NCI-H524 (cell line): Measurements from ENCODE around the gene MAN2A2.
"Not testable (repeated sequence)": the region's sequence is repeated elsewhere in the genome, so short reads cannot be mapped to it uniquely, and the experiment has no call there.

Experiments
- DNase-seq, 2 experiments: peaks; one replicate each; lab custom pipeline; 2025; lab: John Stamatoyannopoulos, UW

The MAN2A2 gene

GRCh38 chr15:90918034-90918788 lies 15.1 kb downstream of the MAN2A2 start:
- no peak for DNase-seq

GRCh38 chr15:90918835-90919234 lies 15.7 kb downstream of the MAN2A2 start:
- no peak for DNase-seq

DNA sequence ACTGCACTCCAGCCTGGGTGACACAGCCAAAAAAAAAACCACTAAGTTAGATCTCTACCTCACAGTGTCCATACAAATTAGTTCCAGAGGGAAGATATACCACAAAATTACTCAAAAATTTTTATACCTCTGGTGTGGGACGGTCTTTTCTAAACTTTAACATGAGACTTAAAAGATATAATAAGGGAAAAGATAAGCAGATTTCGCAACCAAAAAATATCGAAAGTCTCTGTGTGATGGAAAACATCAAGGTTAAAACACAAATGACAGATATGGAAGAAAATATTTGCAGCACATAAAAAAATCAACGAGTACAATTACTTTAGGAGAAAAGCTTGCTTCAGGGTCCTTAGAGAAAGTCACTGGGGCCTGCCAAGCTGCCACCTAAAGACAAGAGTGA lies 18.8 kb downstream of the MAN2A2 start:
- DNase-seq, result no peak

DNA sequence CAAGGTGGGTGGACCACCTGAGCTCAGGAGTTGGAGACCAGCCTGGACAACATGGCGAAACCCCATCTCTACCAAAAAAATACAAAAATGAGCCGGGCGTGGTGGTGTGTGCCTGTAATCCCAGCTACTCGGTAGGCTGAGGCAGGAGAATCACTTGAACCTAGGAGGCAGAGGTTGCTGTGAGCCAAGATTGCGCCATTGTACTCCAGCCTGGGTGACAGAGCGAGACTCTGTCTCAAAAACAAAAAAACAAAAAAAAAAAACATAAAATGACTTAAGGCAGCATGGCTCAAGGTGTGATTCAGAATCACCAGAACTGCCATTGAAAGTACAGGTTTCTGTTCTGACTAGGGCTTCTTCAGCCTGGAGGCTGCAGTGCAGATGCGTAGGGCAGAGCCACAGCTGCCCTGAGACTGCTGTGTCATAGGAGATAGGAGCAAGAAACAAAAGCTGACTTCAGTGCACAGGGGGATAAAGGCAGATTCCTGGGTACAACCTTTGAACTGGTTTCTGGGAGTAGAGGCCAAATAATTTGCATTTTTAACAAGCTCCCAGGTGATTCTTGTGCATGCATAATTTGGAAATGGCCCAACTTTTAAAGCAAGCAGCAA lies 19.7 kb downstream of the MAN2A2 start:
- DNase-seq, result not testable (repeated sequence)

DNA sequence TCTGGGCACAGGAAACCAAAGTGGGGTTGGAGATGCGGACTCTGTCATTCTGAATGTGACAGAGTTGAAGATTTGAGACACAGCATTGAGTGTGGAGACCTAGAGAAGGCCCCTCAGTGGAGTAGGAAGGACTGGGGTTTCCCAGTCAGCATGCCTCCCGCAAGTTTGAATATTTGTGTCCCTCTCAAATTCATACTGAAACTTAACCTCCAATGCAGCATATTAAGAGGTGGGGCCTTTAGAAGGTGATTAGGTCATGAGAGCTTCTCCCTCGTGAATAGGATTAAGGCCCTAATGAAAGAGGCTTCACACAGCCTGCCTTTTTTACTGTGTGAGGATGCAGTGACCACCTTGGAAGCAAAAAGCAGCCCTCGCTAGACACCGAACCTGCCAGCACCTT lies 21.3 kb downstream of the MAN2A2 start:
- peak in 1 of 2 experiments; percentile 15 for DNase-seq

DNA sequence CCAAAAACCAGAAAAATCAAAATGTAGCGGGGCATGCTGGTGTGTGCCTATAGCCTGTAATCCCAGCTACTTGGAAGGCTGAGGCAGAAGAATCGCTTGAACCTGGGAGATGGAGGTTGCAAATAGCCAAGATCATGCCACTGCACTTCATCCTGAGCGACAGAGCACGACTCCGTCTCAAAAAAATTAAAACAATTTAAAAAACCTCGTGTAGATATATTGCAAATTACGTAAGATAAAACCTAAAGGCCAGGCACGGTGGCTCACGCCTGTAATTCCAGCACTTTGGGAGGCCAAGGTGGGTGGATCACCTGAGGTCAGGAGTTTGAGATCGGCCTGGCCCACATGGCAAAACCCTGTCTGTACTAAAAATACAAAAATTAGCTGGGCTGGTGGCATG lies 23.7 kb downstream of the MAN2A2 start:
- DNase-seq, result not testable (repeated sequence)

- DNase-seq, result not testable (repeated sequence)
Observed at GRCh38 chr15:90928106-90928505, 25.0 kb downstream of the MAN2A2 start.

- DNase-seq, result no peak
Observed at GRCh38 chr15:90929246-90930019, 26.3 kb downstream of the MAN2A2 start.

DNA sequence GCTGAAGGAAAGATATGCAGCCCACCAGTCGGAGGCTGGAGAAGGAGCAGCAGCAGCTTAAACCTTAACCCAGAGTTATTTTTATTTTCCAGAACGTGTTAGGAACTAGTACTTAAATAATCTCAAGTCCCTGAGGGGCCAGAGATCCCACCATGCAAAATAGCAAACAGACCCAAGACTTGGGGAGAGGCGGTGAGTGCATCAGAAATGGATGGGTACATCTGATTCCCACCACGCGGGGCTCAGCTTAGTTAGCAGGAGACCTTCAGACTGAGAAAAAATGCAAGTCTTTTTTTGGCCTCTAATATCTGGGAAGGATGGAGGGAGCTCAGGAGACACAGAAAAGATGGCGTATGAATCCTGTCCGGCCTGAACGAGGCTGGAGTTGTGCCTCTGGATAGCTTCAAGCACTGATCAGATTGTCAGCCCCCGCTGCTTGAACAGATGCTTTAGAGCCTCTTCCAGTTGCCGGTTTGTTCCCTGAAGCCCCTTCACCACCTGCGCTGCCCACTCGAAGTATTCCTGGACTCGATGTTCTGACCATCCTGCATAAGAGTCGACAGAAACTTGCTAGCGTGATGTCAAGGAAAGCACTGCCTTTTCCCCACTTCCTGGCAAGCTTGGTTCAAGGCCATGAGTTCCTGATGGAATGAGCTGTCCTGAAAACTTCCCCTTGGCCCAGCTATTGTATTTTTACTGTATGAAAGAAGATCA lies 27.9 kb downstream of the MAN2A2 start:
- DNase-seq, result peak; percentile 91 to 93

- DNase-seq, result no peak
Observed at GRCh38 chr15:90931575-90931827, 28.4 kb downstream of the MAN2A2 start.

- peak; percentile 94 to 95 for DNase-seq
Observed at GRCh38 chr15:90931828-90932659, 28.9 kb downstream of the MAN2A2 start, which contains the start of gene HDDC3. Gene HDDC3, minus strand, starts transcription at chr15:90932549. Its CDS starts 9 bp downstream, at chr15:90932540.

DNA sequence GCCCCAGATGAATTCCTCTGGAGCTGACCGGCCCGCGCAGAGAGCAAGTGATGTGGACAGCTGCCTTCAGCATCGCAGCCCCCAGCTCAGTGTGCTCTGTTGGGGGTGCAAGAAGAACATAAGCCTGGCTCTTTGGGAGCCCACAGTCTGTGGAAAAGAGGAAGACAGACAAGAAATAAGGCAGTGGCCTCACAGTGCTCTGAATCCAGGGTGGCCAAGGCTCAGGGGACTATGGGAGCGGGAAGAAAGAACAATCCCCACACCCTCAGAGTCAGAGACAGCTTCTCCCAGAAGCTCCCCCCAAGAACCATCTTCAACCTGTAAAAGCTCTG lies 29.5 kb downstream of the MAN2A2 start:
- DNase-seq, result no peak

- no peak for DNase-seq
Observed at GRCh38 chr15:90933301-90933700, 30.2 kb downstream of the MAN2A2 start.

- peak; percentile 83 to 92 for DNase-seq
Observed at GRCh38 chr15:90934256-90934948, 31.3 kb downstream of the MAN2A2 start.

DNA sequence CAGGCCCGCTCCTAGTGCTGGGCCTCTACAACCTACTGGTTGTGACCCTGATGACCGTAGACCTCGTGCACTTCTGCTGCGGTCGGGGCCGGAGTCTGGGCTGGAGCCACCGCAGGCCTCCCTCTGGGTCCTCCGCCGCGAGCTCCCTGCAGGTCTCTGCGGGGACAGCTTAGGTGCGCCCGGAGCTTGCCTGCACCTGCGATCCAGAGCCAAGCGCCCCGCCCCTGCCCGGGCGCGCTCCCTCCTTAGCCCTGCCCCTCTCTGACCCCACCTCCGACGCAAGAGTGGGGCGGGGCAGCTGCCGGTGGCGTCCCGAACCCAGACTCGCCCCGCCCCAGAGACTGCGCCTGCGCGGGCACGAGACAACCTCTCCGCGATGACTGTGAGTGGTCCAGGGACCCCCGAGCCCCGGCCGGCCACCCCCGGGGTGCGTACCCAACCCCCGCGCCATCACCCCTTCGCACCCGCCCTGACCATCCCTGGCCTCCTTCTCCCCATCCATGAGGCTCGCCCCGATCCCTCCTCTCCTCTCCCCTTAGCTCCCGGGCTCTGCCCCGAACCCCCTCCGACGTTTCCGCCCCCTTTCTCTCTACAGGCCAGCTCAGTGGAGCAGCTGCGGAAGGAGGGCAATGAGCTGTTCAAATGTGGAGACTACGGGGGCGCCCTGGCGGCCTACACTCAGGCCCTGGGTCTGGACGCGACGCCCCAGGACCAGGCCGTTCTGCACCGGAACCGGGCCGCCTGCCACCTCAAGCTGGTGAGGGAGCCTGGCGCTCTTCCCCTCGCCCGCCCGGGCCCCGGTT lies 32.0 kb downstream of the MAN2A2 start, which contains the start of gene UNC45A:
Gene UNC45A, plus strand, starts transcription at position 337 of the 803 bp plus-strand sequence. Its CDS starts 40 bp downstream, at position 377.
- peak; percentile 83 to 89 for DNase-seq

DNA sequence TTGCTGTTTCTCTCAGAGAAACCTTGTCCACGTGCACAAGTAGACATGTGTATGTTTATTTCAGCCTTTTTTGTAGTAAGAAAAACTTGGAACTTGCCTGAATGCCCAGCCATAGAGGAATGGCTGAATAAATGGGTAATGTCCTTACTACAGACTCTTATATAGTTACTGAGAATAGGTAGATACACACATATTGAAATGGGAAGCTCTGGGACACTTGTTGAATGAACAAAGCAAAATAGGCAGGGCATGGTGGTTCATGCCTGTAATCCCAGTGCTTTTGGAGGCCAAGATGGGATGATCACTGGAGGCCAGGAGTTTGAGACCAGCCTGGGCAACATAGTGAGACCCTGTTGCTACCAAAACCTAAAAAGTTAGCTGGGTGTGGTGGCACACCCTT lies 33.7 kb downstream of the MAN2A2 start:
- no peak for DNase-seq

DNA sequence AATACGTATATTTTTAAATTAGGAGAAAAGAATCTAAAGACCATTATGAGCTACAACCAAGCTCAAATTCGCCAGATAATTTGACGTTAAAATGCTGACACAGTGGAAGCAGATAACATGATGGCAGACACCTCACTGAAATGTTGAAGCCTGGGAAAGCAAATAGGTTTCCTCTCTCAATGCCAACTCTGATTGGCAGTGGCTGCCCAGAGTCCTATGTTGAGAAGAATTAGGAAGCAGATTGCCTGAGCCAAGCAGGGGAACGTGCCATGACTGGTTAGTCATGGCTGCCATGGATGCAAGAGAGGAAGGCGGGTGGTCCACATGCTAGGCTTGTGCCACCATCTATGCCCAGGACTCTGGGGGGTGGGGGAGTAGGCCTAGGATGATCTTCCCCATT lies 35.2 kb downstream of the MAN2A2 start:
- no peak for DNase-seq

- no peak for DNase-seq
Observed at GRCh38 chr15:90939756-90940155, 36.7 kb downstream of the MAN2A2 start.

DNA sequence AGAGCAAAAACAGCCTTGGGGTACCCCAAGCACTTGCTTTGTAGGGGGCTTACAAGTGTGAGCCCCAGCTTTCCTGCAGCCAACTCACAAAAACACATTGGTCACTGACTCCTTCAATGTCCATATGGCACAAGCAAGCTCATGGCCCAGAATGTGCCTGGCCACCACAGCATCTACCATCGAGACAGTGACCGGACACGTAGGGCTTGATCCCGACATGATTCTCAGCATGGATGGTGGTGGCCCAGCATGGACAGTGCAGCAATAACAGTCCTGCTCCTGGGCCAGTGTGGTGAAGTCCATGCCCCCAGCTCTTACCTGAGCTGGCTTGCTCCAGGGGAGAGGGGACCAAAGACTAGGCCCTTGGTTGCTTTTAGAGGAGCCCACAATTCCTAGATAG lies 37.9 kb downstream of the MAN2A2 start:
- no peak for DNase-seq
